Ureter (tissue), 1 donor: Measurements from ENCODE around the gene CTNS. TPM values are rescaled to one million over a fixed set of nuclear protein-coding genes. Genes with fewer than 3 reads are reported as not detected.

Experiments
- DNase-seq: peaks from one replicate; pipeline ENCODE4 v3.0.0-alpha.2; 2020; ENCODE audit warnings: low spot score
- total RNA-seq: library from RNA; stranded (reverse); gene quantifications from one replicate; pipeline ENCODE4 v1.2.4, GENCODE V29; 2023
- donor health status: DM: yes; HTN: yes; CAD: no.

The CTNS gene
- total RNA-seq, 1 donor from 2014 or later = 11.7 TPM

DNA sequence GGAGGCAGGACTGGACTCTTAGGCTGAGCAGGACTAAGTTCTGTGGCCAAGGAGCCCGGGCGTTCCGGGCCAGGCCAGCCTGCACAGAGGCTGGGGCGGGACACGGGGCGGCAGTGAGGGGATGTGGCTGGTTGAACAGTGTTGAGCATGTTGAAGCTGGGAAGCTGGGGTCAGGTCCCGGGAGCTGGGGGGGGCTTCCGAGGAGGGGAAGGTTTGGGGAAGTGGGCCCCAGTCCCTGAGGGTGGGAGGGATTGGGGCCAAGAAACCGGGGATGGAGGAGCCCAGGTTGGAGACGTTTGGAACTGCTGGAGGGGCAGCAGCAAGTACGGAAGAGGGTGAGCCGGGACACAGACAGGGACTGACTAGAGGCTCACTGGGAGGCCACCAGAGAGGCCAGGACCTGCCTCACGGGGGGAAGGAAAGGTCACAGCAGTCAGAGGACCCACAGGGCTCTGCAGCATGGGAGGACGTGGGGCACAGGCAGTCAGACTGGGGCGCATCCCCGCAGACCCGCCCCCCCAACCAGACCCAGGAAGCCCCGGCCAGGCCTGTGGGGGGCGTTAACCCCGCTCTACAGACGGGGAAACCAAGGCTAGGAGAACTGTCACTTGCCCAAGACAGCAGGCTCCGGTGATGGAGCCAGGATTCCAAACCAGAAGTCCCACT is 22.4 kb downstream of the CTNS start:
- no peak for DNase-seq

DNA sequence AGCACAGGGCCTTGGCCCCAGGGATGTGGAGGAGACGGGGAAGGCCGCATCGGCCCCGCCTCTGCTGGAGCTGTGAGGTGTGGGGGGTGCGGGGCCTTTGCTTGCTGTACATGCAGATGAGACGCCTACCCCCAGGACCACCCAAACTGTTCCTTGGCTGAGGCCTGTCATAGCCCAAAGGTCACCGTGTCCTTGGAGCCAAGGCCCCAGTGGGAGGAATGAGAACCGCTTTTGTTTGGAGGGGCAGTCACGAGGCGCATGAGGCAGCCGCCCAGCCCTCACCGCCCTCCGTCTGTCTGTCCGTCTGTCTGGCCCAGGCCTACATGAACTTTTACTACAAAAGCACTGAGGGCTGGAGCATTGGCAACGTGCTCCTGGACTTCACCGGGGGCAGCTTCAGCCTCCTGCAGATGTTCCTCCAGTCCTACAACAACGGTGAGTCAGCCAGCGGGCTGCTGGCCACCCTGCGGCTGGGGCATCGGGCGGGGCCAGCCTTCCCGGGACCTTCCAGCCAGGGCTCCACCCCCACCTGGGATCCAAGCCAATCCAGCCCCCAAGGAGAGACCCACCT is 23.1 kb downstream of the CTNS start:
- DNase-seq = peak; percentile 82

DNA sequence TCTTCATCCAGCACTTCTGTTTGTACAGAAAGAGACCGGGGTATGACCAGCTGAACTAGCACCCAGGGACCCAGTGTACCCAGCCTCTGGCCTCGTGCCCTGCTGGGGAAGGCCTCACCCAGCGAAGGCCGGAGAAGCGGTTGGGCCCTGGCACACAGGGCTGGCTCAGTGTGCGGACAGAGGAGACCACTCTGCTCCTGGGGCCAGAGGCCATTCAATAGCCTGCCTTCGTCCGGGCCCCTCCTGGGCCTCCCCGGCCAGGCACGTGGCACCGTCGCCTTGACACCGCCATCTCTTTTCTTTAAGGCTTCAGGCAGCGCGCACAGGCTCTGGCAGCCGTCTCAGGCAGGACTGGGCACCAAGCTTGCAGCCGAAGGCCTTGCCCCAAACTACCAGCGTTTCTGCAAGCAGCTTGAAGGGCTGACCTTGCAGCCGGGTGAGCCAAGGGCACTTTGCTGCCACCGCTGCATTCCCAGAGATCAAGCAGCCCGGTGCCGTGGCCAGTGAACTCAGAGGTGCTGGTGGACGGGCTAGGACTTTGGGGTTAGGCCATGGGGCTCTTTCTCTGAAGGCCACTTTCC is 23.8 kb downstream of the CTNS start:
- no peak for DNase-seq

DNA sequence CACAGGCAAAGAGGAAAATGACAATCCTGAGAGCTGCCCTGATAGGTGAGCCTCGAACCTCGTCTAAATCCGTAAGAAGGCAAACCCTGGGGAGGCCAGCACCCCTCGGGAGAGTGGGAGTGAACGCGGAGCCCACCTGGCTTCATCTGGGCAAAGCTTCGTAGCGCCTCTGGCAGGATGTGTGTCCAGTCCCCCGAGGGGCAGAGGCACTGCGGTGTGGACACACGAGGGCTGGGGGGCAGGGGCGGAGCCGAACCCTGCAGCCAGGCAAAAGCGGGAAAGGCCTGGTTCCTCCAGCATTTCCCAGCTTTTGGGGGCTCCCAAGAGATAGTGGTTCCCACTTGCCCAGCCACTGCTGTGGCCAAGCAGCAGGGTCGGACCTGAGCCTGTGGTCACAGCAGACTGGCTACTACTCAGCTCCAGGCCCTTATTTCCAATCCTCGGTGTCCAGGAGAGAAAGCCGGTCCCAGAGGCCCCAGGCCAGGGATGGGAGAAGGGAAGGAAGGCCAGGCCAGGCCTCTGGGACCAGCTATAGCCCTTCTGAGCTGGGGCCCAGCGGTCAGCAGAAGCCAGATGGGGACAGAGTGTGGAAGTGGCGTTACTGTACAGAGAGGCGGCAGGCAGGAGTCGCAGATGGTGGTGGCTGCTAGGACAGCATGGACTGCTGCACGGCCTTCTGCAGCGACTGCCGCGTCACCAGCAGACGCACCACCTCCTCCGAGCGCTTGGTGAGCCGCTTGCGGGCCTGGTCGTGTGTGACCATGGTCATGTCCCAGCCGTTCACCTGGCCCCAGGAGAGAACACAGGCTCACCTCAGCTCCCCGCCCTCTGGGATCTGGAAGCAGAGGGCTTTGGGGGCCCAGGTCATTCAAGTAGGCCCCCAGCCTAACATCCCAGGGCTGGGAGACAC is 26.8 kb downstream of the CTNS start:
- no peak for DNase-seq

DNA sequence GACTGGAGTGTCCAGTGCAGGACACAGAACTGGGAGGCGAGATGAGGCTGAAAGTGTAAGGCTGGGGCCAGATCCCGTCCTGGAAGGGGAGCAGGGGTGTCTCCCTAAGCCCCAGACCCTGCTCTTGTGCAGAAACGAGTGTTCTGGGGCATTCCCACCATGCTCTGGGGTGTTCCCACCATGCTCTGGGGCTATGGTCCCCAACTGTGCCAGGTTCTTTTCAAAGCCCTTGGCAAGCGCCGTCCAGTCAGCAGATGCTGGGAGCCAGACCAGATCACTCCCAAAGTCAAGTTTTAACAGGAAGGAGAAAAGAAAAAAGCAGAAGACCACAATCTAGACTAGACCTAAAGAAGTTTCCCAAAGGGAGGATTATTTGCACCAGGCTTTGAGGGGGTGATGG is 29.3 kb downstream of the CTNS start:
- no peak for DNase-seq

DNA sequence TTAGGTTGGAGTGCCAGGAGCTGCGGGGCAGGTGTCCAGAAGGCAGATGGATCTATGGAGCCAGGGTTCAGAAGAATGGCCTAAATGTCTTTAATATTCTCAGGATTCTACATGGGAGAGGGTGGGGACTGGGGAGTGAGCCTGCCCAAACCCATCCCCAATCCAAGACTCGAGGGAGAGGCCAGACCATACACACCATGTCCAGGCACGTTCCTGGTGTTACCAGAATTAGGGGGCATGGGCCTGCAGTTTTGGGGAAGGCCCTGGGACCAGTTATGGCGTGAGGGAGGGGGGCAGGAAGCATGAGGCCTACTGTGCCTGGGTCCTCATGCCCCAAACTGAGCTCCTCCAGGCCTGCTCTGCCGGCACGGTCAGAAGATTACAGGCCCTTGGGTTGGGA is 30.0 kb downstream of the CTNS start:
- no peak for DNase-seq

DNA sequence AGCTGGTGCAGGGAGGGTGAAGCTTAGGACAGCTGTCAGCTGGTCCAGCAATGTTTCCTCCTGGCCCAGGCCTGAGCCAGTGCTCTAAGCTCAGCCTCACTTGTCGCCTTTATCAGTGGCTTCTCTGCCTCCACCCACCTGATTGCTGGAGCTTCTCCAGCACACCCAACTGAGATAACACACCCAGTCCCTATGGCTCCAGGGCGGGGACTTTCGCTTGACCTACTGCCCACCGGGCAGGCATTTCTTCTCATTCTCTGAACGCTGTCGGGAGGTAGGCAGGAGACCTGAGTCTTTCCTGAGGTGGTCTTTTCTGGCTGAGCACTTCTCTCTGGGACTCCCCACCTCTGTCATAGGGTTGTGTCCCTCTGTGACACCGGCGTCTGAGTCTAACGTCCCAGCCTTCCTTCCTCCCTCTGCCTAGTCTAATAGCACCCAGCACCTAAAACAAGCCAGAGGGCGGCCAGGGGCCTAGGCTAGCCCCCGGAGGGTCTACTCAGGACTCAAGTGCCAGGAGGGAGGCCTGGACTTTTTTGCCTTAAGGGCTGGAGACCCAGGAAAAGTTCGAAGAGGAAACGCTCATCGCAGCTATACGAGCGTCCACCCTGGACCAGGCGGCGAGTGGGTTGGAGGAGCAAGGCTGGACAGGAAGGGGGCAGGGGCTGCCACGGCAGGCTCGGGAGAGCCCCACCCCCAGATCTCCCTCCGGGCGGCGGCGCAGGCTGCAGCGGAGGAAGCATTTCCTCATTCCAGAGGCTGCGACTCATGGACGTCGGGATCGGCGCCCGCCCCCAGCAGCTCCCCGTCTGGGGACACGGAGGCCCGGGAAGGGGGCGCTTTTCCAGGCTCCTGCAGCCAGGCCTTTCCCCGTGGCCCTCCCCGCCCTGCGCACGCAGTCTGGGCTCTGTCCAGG is 31.1 kb downstream of the CTNS start:
- DNase-seq = peak; percentile 93

DNA sequence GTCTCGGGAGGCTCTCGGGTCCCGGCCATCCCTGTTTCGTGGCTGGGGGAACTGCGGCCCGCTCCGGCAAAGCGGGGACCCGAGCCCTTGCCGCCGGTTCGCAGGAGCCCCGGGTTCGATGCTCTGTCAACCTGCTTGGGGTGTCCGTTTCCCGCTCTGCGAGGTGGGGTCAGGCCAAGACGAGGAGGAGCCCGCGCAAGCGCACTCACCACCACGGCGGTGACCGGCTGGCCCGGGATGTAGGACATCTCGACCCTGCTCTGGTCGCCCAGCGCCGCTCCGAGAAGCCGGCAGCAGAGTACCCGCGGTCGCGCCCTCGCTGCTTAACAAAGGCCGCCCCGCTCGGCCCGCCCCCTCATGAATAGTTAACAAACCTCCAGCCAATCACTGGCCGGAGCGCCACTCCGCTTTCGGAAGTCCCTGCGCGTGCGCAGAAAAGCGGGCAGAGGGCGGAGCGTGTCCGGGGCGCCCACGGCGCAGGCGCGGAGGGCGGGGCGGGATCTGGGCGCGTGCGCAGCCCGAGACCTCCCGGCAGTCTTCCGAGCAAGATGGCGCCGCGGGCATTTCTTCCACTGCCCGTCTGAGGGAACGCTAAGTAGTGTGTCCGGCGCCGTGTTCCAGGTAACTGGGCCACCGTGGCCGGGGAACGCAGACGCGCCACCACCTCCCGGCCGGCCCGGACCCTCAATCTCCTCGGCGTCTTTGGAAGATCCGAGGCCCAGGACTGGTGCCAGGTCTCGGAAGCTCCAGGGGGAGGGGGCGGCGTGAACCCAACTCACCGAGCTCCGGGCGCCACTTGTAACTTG is 31.9 kb downstream of the CTNS start, which contains the start of the genes EMC6 and TAX1BP3:
Gene EMC6 (plus strand): TSS at position 534 of the 806 bp plus-strand sequence. CDS start 335 bp downstream, outside the sequence.
Gene TAX1BP3 (minus strand): TSS at position 300 of the 806 bp plus-strand sequence. CDS start 52 bp downstream, at position 248.
- DNase-seq = peak; percentile 99

DNA sequence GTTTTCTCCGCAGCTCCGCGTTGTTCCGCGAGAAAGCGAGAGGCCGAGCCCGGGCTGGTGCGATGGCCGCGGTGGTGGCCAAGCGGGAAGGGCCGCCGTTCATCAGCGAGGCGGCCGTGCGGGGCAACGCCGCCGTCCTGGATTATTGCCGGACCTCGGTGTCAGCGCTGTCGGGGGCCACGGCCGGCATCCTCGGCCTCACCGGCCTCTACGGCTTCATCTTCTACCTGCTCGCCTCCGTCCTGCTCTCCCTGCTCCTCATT is 32.5 kb downstream of the CTNS start:
- no peak for DNase-seq

DNA sequence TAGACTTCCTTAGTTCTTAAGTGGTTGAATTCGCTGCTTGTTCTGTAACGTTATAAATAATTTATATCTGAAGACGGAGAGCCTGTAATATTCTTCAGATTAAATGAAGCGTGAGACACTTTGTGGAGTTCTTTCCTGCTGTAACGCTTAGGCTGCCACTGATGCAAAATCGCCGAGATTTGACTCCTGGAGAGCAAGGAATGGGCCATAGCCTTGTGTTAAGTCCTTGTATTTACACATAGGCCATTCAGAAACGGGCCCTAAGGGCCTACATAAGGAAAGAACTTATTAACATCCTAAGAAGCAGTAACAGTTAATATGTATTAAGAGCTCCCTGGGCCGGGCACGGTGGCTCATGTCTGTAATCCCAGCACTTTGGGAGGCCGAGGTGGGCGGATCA is 33.0 kb downstream of the CTNS start:
- no peak for DNase-seq

DNA sequence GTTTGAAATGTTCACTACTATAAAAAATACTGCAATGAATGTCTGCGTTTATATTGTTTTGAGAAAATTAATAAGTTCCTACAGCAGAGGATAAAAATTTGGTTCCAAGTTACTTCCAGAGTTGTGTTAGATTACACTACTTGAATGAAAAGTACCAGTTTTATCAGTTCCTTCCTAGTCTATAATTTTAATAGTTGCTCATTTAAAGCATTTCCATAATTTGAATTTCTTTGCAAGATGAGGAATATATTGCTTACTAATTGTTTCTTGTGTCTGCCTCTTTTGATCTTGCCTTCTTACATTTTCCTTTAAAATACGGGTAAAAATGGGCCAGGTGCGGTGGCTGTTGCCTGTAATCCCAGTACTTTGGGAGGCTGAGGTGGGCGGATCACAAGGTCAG is 36.0 kb downstream of the CTNS start:
- no peak for DNase-seq

DNA sequence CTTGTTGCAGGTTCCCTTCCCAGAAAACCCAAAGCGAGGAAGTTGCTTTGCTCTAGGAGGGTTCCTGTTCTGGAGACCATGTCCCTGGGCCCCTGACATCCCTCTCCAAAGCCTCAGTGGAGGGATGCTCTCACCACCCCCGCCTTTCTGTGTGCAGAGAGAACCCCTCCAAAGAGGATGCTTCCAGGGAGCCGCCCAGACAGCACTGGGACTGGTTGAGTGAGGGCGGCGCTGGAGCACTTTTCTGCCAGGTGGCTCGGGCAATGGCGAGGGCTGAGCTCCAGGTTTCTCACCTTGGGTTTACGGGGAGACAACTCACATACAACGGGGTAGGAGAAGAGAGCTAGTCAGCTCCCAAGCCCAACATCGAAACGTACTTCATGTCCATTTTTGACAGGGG is 39.3 kb downstream of the CTNS start:
- no peak for DNase-seq

DNA sequence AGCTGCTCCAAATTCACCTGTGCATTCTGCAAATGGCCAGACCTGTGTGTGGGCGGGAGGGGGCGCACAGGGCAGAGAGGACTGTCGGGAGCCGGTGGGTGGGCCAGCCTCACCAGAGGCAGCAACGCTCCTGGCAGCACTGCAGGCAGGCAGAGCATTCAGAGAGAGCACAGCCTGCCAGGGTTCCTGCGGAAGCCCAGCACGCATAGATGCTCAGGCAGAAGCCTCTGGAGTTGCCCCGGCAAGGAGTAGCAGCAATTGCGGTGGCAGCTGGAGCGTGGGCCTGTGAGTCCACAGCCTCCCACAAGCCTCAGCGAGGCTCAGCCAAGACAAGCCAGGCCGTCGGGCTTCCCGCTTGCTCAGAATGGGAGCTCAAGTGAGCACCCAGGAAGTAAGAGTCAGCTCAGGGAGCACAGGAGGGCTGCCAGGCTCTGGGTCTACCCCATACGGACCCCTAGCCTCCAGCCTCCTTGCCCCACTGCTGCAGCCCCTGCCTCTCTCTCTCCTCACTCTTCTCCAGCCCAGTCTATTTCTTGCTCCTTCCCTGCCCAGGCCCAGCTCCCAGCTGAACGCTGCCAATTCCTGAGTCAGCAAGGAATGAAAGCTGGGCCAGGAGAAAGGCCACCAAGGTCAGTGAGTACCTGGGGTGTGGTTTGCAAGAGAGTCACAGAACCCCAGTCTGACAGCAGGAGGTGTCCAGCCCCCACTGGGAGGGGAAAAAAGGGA is 41.7 kb downstream of the CTNS start:
- DNase-seq = no peak

DNA sequence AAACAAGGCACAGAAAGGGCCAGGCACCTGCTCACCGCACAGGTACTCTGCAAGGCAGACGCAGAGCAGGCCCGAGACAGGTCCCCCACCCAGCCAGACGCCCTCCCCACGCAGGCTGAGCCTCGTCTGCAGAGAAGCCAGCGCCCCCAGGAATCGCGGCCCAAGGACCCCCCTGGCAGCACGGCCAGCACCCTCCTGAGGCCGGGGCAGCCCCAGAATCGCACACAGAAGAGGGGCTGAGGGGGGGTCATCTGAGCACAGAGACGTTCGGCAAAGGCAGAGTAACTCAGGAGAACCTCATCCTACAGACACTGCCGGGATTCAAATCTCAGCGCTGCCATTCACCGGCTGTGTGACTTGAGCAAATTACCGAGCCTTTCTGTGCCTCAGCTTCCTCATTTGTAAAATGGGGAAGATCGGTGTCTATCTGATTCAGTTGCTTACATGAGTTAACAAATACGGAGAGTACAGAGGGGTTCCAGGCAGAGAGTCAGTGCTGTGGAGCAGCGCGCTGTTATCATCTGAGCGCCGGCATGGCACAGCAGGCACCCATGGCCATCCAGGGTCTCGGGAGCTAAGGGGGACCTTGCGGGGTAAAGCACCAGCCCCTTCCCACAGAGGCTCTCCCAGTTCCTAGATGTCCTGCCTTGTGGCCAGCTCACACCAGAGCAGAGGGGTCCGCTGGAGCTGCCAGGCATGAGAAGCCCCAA is 42.4 kb downstream of the CTNS start:
- no peak for DNase-seq

DNA sequence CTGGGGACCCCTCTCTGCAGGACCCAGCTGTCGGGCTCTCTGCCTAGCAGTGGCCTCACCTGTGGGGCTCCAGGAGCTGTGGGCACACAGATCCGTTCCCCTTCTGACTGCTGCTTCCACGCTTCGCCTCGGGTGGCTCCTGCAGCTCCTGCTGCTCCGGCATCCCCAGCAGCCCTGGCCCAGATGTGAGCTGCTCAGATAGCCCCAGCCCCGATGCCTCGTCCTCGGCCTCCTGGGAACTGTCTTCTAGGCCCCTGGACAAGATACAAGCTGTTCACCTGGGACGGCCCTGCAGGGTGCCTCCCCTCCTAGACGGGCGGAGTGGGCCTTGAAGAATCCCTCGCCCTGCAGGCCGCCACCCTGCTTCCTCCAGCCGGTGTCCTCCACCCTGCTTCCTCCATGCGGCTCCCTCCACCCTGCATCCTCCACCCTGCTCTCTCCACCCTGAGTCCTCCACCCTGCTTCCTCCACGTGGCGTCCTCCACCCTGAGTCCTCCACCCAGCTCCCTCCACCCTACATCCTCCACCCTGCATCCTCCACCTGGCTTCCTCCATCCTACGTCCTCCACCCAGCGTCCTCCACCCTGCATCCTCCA is 43.1 kb downstream of the CTNS start:
- no peak for DNase-seq

DNA sequence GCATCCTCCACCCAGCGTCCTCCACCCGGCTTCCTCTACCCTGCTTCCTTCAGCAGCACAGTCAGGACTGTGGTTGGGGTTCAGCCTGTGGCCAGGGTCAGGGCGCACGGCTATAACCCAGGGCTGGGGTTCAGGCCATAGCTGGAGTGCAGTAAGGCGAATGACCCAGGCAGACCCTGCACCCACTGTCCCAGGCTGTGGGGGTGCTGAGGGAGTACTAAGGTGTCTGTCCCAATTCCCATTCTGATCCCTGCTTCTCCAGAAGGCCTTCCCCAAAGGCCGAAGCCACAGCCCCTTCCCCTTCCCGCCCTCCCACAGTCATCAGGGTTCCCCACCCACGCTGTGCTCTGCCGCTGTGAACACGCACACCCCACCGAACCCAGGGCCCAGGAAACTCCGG is 44.5 kb downstream of the CTNS start:
- DNase-seq = no peak

DNA sequence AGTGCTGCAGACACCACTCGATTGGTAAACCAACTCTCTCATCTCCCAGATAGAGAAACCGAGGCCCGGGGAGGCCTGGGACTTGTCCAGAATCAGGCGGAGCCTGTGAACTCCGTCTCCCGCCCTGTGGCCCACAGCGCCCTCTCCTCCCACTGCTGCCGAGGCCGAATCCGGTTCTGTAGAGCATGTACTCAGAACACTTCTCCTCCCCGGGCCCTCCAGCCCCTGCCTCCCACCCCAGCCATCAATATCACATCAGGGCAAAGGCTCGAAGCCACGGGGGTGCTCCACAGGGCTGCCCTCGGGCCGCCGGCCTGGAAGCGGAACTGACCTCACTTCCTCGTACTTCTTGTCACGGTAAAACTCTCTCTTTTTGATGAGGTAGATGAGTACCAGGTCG is 45.0 kb downstream of the CTNS start:
- DNase-seq = no peak

DNA sequence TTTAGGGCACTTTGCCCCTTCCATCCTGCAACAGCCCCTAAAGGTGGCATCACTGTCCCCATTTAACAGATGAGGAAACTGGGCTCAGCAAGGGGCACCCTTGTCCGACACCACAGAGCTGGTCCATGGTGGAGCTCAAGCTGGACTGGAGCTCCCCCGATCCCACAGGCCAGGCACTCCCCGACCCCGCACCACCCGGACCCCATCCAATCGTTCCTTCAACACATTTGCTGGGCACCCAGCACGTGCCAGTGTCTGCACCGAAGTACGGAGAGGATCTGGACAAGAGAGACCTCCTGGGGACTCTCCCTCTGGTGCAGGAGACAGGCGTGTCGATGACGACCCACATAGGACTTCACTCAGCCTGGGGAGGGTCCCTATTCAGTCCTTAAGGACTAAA is 45.5 kb downstream of the CTNS start:
- no peak for DNase-seq

DNA sequence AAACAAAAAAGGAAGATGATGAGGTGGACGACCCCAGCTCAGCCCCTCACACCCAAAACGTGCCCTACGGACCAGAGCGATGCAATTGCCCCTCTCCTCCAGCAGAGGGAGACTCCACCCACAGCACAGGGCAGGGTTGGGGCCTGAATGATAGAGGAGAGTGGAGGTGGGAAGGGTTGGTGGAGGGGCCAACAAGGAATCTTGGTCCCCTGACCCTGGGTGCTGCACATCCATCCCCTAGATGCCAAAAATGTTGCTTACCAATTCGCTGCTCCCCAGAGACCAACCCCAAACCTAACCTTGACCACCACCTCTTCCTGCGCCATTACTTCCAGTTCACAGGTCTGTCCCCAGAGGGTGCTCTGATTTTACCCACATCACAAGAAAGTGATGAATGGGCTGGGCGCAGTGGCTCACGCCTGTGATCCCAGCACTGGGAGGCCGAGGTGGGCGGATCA is 46.5 kb downstream of the CTNS start:
- DNase-seq = no peak
